ENCODE data around the gene ANO3.
"Not testable (repeated sequence)": the region's sequence is repeated elsewhere in the genome, so short reads cannot be mapped to it uniquely, and the experiment has no call there.

The ANO3 gene

GRCh38 chr11:26620282-26621045 lies 288.5 kb downstream of the ANO3 start:
- DNase-seq (ENCODE audit: low read depth in 1 of 2, low spot score in 1 of 2): no peak

GRCh38 chr11:26621132-26621531 lies 289.2 kb downstream of the ANO3 start:
- DNase-seq (ENCODE audit: low read depth in 1 of 2, low spot score in 1 of 2): no peak

GRCh38 chr11:26622181-26622580 lies 290.3 kb downstream of the ANO3 start:
- DNase-seq (ENCODE audit: low read depth in 1 of 2, low spot score in 1 of 2): no peak

- DNase-seq (ENCODE audit: low read depth in 1 of 2, low spot score in 1 of 2): no peak
Observed at GRCh38 chr11:26623076-26623659, 291.2 kb downstream of the ANO3 start.

GRCh38 chr11:26626346-26626745 lies 294.4 kb downstream of the ANO3 start:
- no peak for DNase-seq (ENCODE audit: low read depth in 1 of 2, low spot score in 1 of 2)

GRCh38 chr11:26632691-26633159 lies 300.8 kb downstream of the ANO3 start:
- DNase-seq (ENCODE audit: low read depth in 1 of 2, low spot score in 1 of 2): no peak

GRCh38 chr11:26643314-26643713 lies 311.4 kb downstream of the ANO3 start:
- not testable (repeated sequence) for DNase-seq (ENCODE audit: low read depth in 1 of 2, low spot score in 1 of 2)

- DNase-seq (ENCODE audit: low read depth in 1 of 2, low spot score in 1 of 2): no peak
Observed at GRCh38 chr11:26649884-26650283, 318.0 kb downstream of the ANO3 start.

- DNase-seq (ENCODE audit: low read depth in 1 of 2, low spot score in 1 of 2): no peak
Observed at GRCh38 chr11:26651916-26652315, 320.0 kb downstream of the ANO3 start.

GRCh38 chr11:26655287-26655686 lies 323.4 kb downstream of the ANO3 start:
- no peak for DNase-seq (ENCODE audit: low read depth in 1 of 2, low spot score in 1 of 2)

- DNase-seq (ENCODE audit: low read depth in 1 of 2, low spot score in 1 of 2): no peak
Observed at GRCh38 chr11:26662916-26663315, 331.0 kb downstream of the ANO3 start.

GRCh38 chr11:26665036-26665435 lies 333.1 kb downstream of the ANO3 start:
- no peak for DNase-seq (ENCODE audit: low read depth in 1 of 2, low spot score in 1 of 2)

GRCh38 chr11:26665946-26666345 lies 334.0 kb downstream of the ANO3 start:
- DNase-seq (ENCODE audit: low read depth in 1 of 2, low spot score in 1 of 2): no peak

- DNase-seq (ENCODE audit: low read depth in 1 of 2, low spot score in 1 of 2): no peak
Observed at GRCh38 chr11:26675233-26675928, 343.5 kb downstream of the ANO3 start.

- DNase-seq (ENCODE audit: low read depth in 1 of 2, low spot score in 1 of 2): no peak
Observed at GRCh38 chr11:26676641-26677040, 344.7 kb downstream of the ANO3 start.

- no peak for DNase-seq (ENCODE audit: low read depth in 1 of 2, low spot score in 1 of 2)
Observed at GRCh38 chr11:26677566-26677965, 345.6 kb downstream of the ANO3 start.

- no peak for DNase-seq (ENCODE audit: low read depth in 1 of 2, low spot score in 1 of 2)
Observed at GRCh38 chr11:26687351-26687750, 355.4 kb downstream of the ANO3 start.

- DNase-seq (ENCODE audit: low read depth in 1 of 2, low spot score in 1 of 2): no peak
Observed at GRCh38 chr11:26688701-26689100, 356.8 kb downstream of the ANO3 start.

GRCh38 chr11:26696330-26696729 lies 364.4 kb downstream of the ANO3 start:
- DNase-seq (ENCODE audit: low read depth in 1 of 2, low spot score in 1 of 2): no peak

GRCh38 chr11:26698224-26698623 lies 366.3 kb downstream of the ANO3 start:
- DNase-seq (ENCODE audit: low read depth in 1 of 2, low spot score in 1 of 2): no peak

GRCh38 chr11:26700574-26701235 lies 368.8 kb downstream of the ANO3 start:
- DNase-seq (ENCODE audit: low read depth in 1 of 2, low spot score in 1 of 2): no peak

- DNase-seq (ENCODE audit: low read depth in 1 of 2, low spot score in 1 of 2): no peak
Observed at GRCh38 chr11:26702406-26702805, 370.5 kb downstream of the ANO3 start.
